Measurements from ENCODE around the gene LSAMP.

DNA sequence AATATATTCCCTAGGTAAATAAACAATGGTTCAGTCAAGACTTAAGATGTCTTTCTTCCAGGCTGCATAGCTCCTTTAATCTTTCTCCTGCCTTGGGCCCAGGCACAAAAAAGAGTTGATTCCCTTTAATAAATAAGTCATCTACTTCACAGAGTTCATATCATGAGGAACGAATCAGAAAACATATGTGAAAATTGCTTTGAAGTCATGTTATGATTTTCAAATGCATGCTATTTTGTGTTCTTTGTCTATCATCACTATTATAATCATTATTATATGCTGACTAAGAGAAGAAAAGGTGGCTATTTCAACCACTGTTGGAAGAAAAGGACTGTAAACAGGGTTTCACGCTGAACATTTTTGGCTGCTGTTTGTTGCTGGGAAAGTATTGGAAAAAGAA, 70.4 kb downstream of the LSAMP start:
- TF ChIP-seq POLR2A (IDR thresholded peaks at IDR 0.05) (no peak), CTCF (IDR thresholded peaks at IDR 0.05) (no peak)
